Glutamatergic neuron (in vitro differentiated cells): ENCODE results near the gene MYH13. TPM values are rescaled to one million over a fixed set of nuclear protein-coding genes. Genes with fewer than 3 reads are reported as not detected.

Experiments
- DNase-seq: peaks from one replicate; pipeline ENCODE4 v3.0.0; 2022
- H3K27ac Mint-ChIP-seq: one replicate; pipeline ENCODE4 v1.8.0; 2020; ENCODE audit warnings: mild to moderate bottlenecking, mixed read lengths, inconsistent platforms; ENCODE audit not compliant: unreplicated experiment
- H3K27me3 Mint-ChIP-seq: one replicate; pipeline ENCODE4 v1.8.0; 2020; ENCODE audit warnings: mild to moderate bottlenecking, moderate library complexity, mixed read lengths, inconsistent platforms; ENCODE audit not compliant: unreplicated experiment
- H3K36me3 Mint-ChIP-seq: one replicate; pipeline ENCODE4 v1.8.0; 2020; ENCODE audit warnings: mild to moderate bottlenecking, mixed read lengths, inconsistent platforms; ENCODE audit not compliant: unreplicated experiment
- H3K4me1 Mint-ChIP-seq: one replicate; pipeline ENCODE4 v1.8.0; 2020; ENCODE audit warnings: mild to moderate bottlenecking, low read depth, mixed read lengths, inconsistent platforms; ENCODE audit not compliant: unreplicated experiment
- H3K4me3 Mint-ChIP-seq: one replicate; pipeline ENCODE4 v1.8.0; 2020; ENCODE audit warnings: mild to moderate bottlenecking, mixed read lengths, inconsistent platforms; ENCODE audit not compliant: unreplicated experiment
- H3K9me3 Mint-ChIP-seq: one replicate; pipeline ENCODE4 v1.8.0; 2020; ENCODE audit warnings: mild to moderate bottlenecking, moderate library complexity, mixed read lengths, inconsistent platforms; ENCODE audit not compliant: unreplicated experiment
- CTCF ChIP-seq: fragments of 200-600 bp; sonication (generic); IDR thresholded peaks from one replicate; pipeline ENCODE4 v1.5.0; 2021; ENCODE audit not compliant: partially characterized antibody, unreplicated experiment
- total RNA-seq: library from RNA; stranded (reverse); fragmentation: NEBNext Ultra II Directional; extraction: Animal tissue kit (Norgen Biotek cat#: 25700); gene quantifications from one replicate; pipeline ENCODE4 v1.2.1, GENCODE V29; 2021; ENCODE audit not compliant: unreplicated experiment

The MYH13 gene
- total RNA-seq, 1 donor from 2014 or later, result not detected

- Mint-ChIP-seq H3K9me3 (peaks cover 14% of the 10 kb centered on the region), H3K4me3 (no peak overlapping the region), H3K36me3 (no peaks in the 10 kb centered on the region), H3K4me1 (peaks cover 32% of the 10 kb centered on the region), H3K27me3 (peaks cover 8% of the 10 kb centered on the region), H3K27ac (no peak overlapping the region)
- DNase-seq, result no peak
- TF ChIP-seq CTCF, result no peak
Measured at GRCh38 chr17:10392880-10393279, 20.1 kb upstream of the MYH13 start.

GRCh38 chr17:10385871-10386270, 13.1 kb upstream of the MYH13 start:
- Mint-ChIP-seq H3K4me1 (peaks cover 11% of the 10 kb centered on the region), H3K9me3 (peaks cover 4% of the 10 kb centered on the region), H3K36me3 (no peaks in the 10 kb centered on the region), H3K27me3 (peaks cover 9% of the 10 kb centered on the region), H3K4me3 (no peak overlapping the region), H3K27ac (no peak overlapping the region)
- TF ChIP-seq CTCF, result no peak
- DNase-seq, result no peak

GRCh38 chr17:10384175-10384574, 11.4 kb upstream of the MYH13 start:
- peak; percentile 22 for DNase-seq
- H3K4me3 Mint-ChIP-seq, result peak overlapping the region; percentile 32
- H3K4me1 Mint-ChIP-seq, result peaks cover 11% of the 10 kb centered on the region
- no peak for TF ChIP-seq CTCF
- peaks cover 9% of the 10 kb centered on the region for H3K27me3 Mint-ChIP-seq
- H3K27ac Mint-ChIP-seq, result peak overlapping the region; percentile 29
- no peaks in the 10 kb centered on the region for H3K36me3 Mint-ChIP-seq
- H3K9me3 Mint-ChIP-seq, result peaks cover 4% of the 10 kb centered on the region

GRCh38 chr17:10380631-10381408, 8.0 kb upstream of the MYH13 start:
- no peak for TF ChIP-seq CTCF
- Mint-ChIP-seq H3K27me3 (peaks cover 9% of the 10 kb centered on the region), H3K9me3 (peaks cover 4% of the 10 kb centered on the region), H3K4me3 (no peak overlapping the region), H3K36me3 (no peaks in the 10 kb centered on the region), H3K27ac (no peak overlapping the region), H3K4me1 (peaks cover 11% of the 10 kb centered on the region)
- no peak for DNase-seq

GRCh38 chr17:10370016-10370608, 2.7 kb downstream of the MYH13 start:
- Mint-ChIP-seq H3K9me3 (no peaks in the 10 kb centered on the region), H3K4me1 (no peaks in the 10 kb centered on the region), H3K27ac (no peak overlapping the region), H3K27me3 (no peaks in the 10 kb centered on the region), H3K4me3 (no peak overlapping the region), H3K36me3 (no peaks in the 10 kb centered on the region)
- DNase-seq, result no peak
- no peak for TF ChIP-seq CTCF
